DOHH2 (cell line): Measurements from ENCODE around the gene CD2AP.

Experiments
- CTCF ChIP-seq: fragments of 200-600 bp; sonication (generic); IDR thresholded peaks from one replicate; pipeline ENCODE4 v1.5.1; 2014; ENCODE audit warnings: antibody characterized with exemption, mild to moderate bottlenecking, low read depth, low read length; ENCODE audit not compliant: poor library complexity, severe bottlenecking
- EZH2phosphoT487 ChIP-seq: fragments of 200-600 bp; sonication (generic); IDR thresholded peaks from 2 replicates; pipeline ENCODE4 v1.6.1; 2017; ENCODE audit warnings: borderline replicate concordance, mild to moderate bottlenecking, antibody characterized with exemption, low read length, moderate library complexity, mixed read lengths

- TF ChIP-seq CTCF: no peak
- TF ChIP-seq EZH2phosphoT487: no peak
Observed at GRCh38 chr6:47574789-47575188, 97.2 kb downstream of the CD2AP start.
